Measurements from ENCODE around the gene IGSF11.

DNA sequence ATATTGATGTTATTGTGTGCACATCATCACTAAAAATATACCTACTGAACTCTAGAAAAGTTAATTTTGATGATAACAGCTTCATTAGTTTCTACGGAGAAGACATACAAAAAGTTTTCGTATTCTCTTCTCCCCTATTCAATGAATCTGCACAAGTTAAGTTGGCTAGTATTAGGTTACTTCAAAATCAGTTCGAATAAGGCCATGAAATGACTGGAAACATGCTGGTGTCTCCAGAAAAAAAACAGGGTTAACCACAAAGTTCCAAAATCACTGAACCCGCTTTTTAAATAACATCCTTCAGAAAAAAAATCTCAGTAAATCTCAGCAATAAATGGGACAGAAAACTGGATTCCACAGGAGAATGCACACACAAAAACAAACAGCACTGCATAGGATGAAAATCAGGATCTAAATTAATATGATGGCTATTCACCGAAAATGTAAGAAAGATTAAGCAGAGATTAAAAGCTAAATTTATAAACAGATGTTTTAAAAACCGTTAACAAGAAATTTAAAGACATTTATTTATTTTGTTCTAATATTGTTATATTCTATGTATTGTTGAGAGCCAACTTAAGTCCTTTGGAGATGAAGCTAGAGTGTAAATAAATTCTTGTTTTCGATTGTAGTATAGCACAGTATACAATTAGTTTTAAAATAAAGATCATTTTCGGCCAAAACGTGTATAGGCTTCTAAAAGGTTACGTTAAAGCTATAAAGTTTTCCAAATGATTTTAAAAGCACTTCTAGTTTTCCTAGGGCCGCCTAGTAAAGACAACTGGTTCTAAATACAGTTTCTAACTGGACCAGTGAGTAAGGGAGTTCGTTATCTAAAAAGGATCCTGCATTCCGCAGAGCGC lies 1.0 kb downstream of the IGSF11 start:
- TF ChIP-seq, protein P1, sequence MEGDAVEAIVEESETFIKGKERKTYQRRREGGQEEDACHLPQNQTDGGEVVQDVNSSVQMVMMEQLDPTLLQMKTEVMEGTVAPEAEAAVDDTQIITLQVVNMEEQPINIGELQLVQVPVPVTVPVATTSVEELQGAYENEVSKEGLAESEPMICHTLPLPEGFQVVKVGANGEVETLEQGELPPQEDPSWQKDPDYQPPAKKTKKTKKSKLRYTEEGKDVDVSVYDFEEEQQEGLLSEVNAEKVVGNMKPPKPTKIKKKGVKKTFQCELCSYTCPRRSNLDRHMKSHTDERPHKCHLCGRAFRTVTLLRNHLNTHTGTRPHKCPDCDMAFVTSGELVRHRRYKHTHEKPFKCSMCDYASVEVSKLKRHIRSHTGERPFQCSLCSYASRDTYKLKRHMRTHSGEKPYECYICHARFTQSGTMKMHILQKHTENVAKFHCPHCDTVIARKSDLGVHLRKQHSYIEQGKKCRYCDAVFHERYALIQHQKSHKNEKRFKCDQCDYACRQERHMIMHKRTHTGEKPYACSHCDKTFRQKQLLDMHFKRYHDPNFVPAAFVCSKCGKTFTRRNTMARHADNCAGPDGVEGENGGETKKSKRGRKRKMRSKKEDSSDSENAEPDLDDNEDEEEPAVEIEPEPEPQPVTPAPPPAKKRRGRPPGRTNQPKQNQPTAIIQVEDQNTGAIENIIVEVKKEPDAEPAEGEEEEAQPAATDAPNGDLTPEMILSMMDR (IDR thresholded peaks at IDR 0.05), result no peak
- no peak for TF ChIP-seq POLR2A (IDR thresholded peaks at IDR 0.05)
- no peak for TF ChIP-seq EP300 (IDR thresholded peaks at IDR 0.05; ENCODE audit: low read depth)
